HG03159 (cell line): ENCODE results near the gene C11orf98.
"Not testable (repeated sequence)": the region's sequence is repeated elsewhere in the genome, so short reads cannot be mapped to it uniquely, and the experiment has no call there.

Source experiments
- ATAC-seq: cut with Tn5 transposase; IDR thresholded peaks from one replicate; pipeline ENCODE4 v1.9.1; 2021; ENCODE audit warnings: mild to moderate bottlenecking, moderate library complexity; ENCODE audit not compliant: unreplicated experiment

Gene C11orf98

DNA sequence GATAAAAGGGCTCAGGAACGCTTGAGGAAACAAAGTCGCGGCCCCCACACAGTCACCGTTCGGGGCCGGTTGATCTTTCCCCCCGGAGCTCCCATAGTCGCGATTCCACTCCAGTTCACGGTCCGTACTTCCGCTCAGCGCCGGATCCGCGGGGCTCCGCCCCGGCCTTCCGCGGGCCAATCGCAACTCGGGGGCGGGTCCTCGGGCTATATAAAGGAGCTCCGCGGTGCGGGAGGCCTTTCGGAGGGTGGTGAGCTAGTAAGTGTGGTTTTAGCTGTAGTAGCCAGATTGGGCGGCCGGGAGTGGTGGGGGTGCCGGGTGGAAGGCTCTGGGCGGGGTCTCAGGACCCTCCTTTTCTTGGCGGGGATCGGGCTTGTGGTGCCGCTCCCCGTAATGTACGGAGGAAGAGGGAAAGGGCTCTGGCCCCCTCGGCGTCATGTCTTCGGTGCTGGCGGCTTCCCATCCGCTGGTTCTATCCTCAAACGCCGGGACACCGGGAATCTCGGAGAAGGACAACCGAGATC is at the start of gene C11orf98, which contains the start of gene CSKMT:
Gene C11orf98, minus strand, starts transcription at position 136 of the 524 bp plus-strand sequence. Its CDS starts 41 bp downstream, at position 95.
Gene CSKMT, plus strand, starts transcription at position 238 of the 524 bp plus-strand sequence. CDS start 568 bp downstream, outside the sequence.
- peak; percentile 70 for ATAC-seq

- ATAC-seq = no peak
These were observed 48.3 kb upstream of the C11orf98 start for GRCh38 chr11:62713343-62713742.

DNA sequence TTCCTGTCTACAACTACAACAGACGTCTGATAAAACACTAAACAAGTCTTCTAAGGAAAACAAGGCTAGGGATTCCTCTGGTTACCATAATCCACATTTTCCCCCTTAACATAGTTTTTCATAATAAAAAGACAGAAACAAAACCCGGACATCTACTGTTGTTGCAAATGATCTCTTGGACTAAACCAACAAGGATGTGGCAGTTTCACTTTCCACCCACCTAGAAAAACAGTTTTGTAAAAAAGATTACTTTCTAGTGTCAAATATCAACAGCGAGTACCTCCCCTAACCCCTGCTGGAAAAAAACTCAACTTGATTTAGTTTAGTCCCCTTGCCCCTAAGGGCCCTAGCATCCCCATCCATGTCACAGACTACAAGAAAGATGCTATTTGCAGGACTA is 47.9 kb upstream of the C11orf98 start:
- ATAC-seq = no peak

- no peak for ATAC-seq
These were observed 47.3 kb upstream of the C11orf98 start for GRCh38 chr11:62712276-62712812.

DNA sequence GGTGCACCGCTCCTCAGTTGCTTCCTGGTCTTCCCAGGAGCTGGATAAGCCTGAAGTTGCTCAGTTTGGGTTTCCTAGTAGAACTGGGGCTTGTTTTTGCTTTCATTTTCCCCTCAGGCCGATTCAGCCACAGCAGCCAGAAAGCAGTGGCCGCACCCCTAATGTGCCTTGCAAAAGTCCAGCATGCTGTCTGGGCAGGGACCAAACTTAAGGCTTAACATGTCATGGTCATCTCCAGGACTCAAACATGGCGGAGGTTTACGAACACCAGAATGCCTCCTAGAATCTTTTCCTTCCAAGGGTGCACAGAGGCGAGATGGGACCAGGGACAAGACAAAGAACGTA is 45.0 kb upstream of the C11orf98 start:
- no peak for ATAC-seq

GRCh38 chr11:62709247-62710000 is 44.4 kb upstream of the C11orf98 start:
- peak; percentile 65 for ATAC-seq

GRCh38 chr11:62708793-62709192 is 43.8 kb upstream of the C11orf98 start:
- no peak for ATAC-seq

GRCh38 chr11:62708392-62708791 is 43.4 kb upstream of the C11orf98 start:
- no peak for ATAC-seq

DNA sequence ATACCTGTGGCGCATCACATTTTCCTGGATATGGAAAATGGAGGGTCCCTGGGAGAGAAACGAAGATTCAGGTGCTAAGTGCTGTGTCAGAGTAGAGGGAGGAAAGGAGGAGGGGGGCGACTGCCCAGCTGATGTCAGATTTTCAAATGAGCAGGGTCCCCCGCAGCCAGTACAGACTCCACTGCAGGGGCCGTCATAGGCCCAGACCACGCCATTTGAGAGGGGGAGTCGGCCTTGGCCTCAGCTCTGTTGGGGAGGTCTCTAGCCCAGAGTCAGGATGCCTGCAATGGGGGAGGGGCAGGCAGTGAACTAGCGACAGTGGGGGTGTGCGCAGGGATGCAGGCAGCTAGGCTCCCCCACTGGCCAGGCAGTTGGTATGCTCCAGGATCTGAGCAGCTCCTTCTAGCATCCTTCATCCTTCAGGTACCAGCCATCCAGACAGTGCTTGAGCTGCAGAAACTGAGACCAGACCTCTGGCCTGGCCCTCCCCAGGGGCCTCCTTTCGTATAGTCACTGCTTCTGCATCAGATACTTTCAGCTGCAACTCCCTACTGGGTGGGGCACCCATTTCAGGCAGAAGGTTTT is 42.4 kb upstream of the C11orf98 start, which contains the start of the genes BSCL2 and GNG3:
Gene BSCL2, minus strand, starts transcription at position 148 of the 585 bp plus-strand sequence. CDS start 229 bp downstream, outside the sequence.
Gene GNG3, plus strand, starts transcription at position 400 of the 585 bp plus-strand sequence. CDS start 620 bp downstream, outside the sequence.
- ATAC-seq = no peak

- ATAC-seq = no peak
These were observed 41.8 kb upstream of the C11orf98 start for GRCh38 chr11:62706850-62707247.

DNA sequence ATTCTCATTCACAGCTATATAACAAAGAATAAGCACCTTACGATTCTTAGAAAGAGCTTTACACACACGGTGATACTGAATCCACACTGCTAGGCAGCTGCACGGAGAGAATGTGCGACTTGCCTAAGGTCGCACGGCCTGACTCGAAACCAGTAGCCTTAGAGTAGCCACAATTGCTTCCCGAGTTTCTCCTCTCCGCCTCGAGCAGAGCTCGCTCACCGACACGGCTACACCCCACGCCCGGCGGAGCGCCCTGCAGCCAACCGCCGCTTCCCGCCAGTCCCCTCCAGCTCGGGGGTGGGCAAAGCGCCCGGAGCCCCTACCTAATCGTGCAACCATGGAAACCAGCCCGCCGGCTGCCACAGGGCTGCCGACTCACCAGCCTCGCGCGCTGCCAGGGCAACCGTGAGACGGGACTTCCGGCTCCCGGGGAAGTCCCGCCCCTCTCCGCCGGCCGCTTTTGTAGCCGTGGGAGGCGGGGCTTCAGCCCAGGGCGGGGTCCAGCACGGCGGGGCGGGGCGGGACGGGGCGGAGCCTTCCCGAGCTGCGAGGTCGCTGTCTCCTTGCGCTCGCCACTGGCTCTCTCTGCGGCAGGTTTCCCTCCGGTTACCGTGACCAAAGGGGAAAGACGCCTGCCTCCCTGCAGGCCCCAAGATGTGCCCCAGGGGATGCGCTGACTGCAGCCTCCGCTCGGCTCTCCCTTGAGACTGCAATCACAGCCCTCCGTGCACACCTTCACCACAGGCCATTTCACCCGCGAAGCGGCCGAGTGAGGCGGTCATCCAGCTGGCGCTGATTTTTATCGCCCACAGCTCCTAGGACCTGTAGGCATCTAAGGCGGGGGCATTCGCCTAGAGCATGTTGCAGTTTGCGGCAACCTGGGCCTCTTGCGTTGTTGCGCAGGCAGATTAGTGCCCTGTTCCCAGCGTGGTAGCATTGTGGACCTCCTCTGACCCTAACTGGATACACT is 41.2 kb upstream of the C11orf98 start:
- ATAC-seq = peak; percentile 52

DNA sequence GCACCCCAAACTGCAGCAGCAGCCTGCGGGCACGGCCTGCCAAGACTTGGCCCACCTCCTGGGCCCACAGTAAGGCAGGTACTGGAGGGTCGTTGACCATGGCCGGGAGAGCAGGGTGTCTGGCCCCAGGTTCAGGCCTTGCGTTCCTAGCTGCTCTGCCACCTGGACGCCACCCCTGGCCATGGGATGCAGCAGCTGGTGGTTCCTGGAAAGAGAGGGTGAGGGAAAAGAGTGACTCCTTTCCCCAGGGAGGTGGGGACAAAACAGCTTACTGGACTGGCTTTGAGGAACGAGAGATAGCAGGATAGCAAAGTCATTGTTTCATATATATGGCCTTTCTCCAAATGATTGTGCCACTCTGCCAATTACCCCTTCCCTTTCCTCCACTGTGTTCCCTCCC is 40.4 kb upstream of the C11orf98 start:
- no peak for ATAC-seq

- ATAC-seq = not testable (repeated sequence)
These were observed 38.9 kb upstream of the C11orf98 start for GRCh38 chr11:62703921-62704320.

- ATAC-seq = no peak
These were observed 37.2 kb upstream of the C11orf98 start for GRCh38 chr11:62702246-62702645.

GRCh38 chr11:62694455-62695167 is 29.6 kb upstream of the C11orf98 start:
- no peak for ATAC-seq

DNA sequence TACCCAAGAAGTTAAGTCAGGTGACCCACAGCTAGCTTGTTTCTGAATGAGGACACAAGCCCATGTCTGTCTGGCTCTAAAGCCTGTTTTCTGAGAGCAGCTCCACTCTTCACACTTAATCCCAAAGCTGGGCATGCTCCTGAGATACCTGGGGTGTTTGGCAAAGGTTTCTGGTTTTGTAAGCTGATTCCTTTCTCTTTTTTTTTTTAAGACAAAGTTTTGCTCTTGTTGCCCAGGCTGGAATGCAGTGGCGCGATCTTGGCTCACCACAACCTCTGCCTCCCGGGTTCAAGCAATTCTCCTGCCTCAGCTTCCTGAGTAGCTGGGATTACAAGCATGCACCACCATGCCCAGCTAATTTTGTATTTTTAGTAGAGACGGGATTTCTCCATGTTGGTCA is 28.6 kb upstream of the C11orf98 start:
- ATAC-seq = not testable (repeated sequence)

- no peak for ATAC-seq
These were observed 24.6 kb upstream of the C11orf98 start, which contains the start of gene LRRN4CL for GRCh38 chr11:62689421-62690183. Gene LRRN4CL (minus strand): TSS chr11:62689530. CDS start chr11:62688508, 1,022 bp downstream.

DNA sequence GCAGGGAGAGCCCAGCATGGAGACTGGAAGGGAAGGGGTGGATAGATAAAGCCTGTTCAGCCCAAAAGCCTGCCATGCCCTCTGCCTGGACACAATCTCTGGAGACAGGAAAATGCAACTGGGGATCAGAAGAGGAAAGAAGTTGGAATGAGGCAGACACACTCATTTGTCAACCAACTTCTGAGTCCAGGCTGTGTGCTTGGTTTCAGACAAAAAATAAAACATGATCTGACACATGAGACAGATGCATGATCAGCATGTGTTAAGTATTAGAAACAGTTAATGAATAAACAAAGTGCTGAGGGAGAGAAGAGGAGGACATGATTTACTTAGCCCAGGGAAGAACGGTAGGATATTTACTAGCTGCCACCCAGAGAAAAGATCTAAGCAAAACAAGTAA is 23.5 kb upstream of the C11orf98 start:
- ATAC-seq = no peak
